HG03039 (cell line): ENCODE measurements around the gene ST3GAL3.

Experiments
- ATAC-seq: cut with Tn5 transposase; IDR thresholded peaks from one replicate; pipeline ENCODE4 v1.9.1; 2021; ENCODE audit warnings: mild to moderate bottlenecking, moderate library complexity; ENCODE audit not compliant: unreplicated experiment

The ST3GAL3 gene

DNA sequence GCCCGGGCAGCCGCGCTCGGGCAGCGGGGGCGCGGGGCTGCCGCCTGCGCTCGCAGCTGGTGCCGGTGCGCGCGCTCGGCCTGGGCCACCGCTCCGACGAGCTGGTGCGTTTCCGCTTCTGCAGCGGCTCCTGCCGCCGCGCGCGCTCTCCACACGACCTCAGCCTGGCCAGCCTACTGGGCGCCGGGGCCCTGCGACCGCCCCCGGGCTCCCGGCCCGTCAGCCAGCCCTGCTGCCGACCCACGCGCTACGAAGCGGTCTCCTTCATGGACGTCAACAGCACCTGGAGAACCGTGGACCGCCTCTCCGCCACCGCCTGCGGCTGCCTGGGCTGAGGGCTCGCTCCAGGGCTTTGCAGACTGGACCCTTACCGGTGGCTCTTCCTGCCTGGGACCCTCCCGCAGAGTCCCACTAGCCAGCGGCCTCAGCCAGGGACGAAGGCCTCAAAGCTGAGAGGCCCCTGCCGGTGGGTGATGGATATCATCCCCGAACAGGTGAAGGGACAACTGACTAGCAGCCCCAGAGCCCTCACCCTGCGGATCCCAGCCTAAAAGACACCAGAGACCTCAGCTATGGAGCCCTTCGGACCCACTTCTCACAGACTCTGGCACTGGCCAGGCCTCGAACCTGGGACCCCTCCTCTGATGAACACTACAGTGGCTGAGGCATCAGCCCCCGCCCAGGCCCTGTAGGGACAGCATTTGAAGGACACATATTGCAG, 229.3 kb downstream of the ST3GAL3 start:
- ATAC-seq, result no peak

DNA sequence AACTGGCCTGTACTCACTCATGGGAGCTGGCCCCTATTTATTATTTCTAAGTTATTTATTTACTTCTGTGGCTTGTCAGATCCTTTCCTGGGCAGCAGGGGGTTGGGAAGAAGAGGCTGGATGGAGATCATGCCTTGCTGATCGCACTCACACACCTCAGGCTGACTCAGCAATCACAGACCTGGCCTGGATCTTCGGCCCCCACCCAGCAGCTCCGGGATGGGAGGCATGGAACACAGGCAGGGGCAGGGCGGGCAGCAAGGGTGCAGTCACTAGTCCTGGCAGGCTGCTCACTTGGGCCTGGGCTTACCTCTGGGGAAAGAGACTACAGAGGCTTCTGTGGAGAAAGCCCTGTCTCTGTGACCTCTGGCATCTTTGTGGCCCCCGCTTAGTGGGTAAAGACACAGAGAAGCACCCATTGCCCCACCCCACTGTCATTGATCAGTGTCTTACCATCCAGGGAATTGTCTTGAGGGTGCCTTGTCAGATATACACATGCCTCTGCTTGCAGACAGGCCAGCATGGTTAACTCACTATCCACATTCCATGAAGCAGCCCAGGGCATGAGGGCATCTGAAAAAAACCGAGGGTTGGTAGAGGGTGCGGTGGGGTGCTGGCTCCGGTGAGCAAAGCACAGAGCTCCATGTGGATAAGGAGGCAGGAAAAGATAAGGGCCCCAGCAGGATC, 230.0 kb downstream of the ST3GAL3 start:
- ATAC-seq, result no peak

DNA sequence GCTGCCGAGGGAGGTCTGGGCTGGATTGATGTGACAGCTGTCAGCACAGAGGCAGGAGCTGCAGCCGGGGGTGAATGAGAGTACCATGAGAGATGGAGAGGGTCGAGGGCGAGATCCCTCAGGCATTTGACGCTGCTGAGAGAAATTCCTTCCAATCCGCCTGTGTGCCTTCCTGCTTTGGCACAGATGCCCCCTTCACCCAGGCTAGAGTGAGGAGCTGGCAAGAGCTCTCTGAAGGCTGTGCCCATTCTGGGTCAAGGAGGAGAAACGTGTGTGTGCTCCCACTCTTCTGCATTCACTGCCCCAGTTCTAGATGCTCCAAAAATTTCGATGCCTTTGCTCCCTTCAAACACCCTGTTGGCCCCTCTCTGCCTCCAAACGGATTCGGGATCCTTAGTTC, 231.0 kb downstream of the ST3GAL3 start:
- ATAC-seq, result no peak

DNA sequence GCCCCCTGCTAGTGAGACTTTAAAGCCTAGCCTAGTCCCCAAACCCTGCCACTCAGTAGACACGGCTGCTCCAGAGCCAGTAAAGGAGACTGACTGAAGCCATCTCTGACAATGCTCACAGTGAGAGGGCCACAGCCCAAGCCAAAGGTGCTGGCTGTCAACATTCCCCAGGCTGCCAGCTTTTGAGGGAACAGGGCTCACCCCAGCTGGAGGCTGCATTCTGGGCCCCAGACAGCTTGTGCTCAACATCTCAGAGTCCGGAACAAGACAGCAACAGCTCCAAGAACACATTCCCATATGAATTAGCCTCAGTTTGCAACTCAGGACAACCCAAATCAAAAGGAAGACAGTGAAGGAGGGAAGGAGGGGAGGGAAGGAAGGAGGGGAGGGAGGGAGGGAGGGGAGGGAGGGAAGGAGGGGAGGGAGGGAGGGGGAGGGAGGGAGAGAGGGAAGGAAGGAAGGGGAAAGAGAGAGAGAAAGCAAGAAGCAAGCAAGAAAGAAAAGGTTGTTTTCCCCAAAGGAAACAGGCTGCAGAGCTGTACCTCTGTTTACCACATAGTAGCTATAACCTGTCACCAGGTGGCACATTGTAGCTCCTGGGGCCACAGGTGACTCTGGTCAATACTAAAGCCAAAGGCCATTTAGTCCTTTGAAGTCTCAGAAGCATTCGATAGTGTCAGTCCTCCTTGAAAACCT, 231.7 kb downstream of the ST3GAL3 start:
- no peak for ATAC-seq

DNA sequence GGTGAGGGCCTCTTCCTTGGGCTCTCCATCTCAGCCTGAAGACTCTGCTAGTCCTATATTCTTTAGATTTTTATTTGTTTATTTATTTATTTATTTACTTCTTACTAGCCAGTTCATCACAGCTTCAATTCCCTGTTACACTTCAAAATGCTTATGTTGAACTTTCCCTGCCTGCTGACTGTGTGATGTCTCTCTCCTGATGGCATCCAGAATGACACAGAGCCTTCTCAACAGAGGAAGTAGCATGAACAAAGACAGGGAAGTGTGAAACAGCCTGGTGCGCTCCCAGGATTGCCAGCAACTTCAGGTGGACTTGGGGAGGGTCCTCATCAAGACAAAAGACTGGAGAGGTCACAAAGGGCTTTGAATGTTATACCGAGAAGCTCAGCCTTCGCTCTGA, 235.1 kb downstream of the ST3GAL3 start:
- no peak for ATAC-seq

DNA sequence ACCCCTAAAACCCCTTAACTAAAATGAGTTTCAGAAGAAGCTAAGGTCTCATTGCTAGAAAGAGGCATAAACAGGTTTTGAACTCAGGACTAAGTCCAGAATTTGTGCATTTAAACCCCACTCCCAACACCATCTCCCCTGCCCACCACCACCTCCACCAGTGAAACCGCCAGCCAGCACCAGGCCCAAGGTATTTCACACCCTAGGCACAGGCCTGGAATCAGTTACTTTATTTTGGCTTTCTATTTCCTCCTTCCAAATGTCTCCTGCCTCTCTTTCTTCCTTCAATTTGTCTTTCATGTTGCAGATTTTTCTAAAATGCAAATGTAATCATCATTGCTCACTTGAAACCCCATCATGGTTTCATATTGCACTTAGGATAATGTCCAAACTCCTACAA, 237.5 kb downstream of the ST3GAL3 start:
- no peak for ATAC-seq

DNA sequence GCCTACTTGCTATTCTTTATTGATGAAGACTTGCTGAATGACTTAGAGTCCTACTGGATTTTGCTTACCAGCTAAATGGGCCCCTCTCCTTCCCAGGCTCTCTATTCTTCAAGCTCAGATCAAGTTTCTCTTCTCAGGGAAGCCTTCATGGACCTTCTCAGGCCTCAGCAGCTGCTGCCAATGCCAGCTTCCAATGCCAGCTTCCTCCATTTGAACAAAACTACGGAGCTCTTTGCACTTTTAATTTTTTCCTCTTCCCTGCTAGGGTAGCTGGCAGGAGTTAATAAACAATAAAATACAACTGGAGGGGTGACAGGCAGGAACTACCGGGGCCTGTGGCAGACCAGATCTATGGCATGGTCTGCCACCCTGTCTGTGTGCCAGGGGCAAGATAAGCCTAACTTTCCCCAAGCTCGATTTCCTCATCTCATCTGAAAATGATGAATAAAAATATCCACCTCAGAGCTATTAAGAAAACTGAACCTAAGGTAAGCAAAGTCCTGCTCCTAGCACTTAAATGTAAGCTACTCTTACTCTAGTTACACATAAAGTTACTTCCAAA, 238.4 kb downstream of the ST3GAL3 start:
- ATAC-seq, result no peak

DNA sequence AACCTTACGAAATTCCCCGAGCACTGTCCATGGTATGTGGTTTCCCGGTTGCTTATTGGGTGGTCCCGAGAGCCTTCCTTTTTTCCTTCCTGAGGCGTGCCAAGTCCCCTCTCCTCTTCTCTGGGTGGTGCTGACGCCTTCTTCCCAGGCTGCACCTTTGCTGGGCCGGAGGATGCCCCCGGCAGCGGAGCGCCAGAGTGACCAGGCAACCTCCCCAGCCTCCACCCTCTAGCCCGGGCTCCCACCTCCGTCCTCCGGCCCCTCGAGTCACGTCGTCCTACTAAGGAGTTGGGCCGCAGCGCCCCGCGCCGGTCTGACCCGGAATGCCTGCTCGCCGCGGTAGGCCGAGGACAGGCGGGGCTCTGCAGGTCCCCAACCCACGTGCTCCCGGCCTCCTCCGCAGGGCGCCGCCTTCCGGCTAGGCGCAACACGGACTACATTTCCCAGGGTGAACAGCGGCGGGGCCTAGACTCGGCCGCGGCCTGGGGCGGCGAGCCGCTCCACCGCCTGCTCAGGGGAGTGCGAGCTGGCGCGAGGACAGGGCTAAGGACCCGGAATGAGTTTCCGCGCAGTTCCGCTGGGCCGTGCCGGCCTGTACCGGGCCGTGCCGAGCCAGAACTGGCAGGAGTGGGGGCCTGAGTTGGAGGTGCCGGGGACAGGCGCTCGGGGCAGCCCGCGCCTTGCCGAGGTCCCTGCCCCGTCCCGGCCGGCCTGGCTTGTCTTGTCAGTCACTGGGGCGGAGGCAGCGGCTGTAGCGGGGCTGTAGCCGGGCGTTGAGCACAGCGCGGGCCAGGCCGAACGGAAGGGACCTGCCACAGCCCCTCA, 239.1 kb downstream of the ST3GAL3 start, which contains the start of gene IPO13:
TSS of gene IPO13 (plus strand) at position 715 of the 825 bp plus-strand sequence. CDS start 651 bp downstream, outside the sequence.
- peak; percentile 91 for ATAC-seq

DNA sequence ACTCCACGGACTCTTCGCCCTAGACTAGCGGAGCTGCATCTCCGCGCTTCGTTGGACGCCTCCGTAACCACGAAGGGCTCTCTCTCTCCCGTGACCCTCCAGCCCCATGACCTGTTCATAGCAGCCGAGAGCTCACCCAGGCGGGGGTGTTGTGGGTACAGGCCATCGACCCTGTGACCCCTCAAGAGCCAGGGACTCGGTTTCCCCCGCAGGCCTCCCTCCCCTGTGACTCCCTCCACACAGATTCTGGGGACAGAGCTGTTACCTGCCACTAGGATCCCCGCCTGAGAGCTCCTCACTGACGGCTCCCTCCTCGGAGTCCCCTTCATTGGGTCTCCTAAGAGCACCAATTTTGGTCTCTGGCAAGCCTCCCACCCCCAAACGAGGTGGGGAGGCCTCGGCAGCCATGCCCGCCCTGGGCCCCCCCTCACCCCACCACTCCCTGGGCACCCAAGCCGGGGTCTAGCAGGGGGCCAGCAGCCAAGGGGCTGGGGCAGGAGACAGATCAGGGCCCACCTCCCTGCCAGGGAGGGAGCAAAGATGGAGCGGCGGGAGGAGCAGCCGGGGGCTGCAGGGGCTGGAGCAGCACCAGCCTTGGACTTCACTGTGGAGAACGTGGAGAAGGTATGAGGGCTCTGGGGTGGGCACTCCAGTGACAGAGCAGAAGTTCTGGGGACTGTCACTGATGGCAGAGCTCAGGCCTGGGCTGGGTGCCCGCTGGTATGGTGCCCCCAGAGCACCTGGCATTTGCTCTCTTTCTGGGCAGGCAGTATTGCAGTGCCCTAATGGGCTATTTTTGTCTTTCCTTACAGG, 239.9 kb downstream of the ST3GAL3 start:
- ATAC-seq, result peak; percentile 17

DNA sequence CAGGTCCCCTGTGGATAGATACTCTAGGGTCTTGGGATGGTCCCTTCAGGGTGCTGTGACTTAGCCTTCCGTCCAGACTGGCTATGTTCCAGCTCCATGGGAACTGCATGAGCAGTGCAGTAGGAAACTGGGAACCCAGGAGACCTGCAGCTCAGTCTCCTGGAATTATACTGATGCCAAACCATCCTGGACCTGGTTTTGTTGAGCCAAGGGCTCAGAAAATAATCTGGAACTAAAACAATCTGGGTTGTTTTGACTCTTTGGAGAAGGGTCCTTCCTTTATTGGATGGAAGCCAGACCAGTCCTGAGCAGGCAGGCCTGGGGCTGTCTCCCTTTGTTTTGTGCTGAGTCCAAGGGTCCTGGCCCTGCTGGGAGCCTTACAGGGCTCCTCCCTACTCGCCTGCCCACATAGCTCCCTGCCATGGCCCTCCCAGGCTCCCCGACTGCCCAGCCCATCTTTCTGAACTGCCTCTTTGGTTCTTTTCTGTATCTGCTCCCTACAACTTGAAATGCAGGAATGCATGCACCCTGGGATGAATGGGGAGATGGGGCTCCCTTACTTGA, 240.6 kb downstream of the ST3GAL3 start:
- no peak for ATAC-seq

DNA sequence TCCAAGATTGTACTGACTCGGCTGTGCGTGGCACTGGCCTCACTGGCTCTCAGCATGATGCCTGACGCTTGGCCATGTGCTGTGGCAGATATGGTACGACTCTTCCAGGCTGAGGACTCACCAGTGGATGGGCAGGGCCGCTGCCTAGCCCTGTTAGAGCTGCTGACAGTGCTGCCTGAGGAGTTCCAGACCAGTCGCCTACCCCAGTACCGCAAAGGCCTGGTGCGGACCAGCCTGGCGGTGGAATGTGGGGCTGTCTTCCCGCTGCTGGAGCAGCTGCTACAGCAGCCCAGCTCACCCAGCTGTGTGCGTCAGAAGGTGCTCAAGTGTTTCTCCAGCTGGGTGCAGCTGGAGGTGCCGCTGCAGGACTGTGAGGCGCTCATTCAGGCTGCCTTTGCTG, 242.3 kb downstream of the ST3GAL3 start:
- no peak for ATAC-seq

DNA sequence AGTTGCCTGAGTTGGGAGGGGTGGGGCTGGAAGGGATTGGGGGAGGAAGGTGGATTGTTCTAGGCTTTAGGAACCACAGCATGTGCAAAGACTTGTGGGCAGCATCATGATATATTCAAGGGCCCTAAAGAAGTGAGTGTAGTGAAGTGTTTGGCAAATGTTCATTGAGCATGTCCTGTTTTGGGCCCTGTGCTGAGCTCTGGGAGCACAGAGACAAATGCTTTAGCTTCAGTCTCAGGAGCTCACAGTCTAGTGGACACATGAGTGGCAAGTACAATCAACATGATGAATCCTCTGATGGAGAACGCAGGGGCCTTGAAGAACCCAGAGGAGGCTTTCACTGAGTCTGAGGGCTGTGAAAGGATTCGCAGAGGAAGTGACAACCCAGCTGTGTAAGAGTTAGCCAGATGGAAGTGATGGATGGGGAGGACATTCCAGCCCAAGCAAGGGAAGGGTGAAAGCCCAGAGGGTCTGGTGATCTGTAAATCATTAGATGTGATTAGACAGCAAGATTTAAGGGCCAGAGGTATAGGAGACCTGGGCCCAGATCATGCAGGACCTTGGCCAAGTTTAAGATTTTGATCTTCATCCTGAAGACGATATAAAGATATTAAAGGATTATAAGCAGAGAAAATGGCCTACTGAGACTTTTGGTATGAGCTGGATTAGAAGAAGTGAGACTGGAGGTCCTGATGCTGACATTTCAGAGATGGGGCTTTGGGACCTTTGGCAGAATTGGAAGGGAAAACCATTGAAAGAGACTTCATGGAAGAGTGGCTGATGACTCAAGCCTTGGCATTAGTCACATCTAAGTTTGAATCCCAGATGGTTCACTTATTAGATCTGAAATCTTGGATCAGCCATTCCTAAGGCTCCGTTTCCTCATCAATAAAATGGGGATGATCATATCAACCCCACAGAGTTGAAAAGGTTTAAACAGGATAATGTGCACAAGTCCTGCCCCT, 244.0 kb downstream of the ST3GAL3 start:
- no peak for ATAC-seq

DNA sequence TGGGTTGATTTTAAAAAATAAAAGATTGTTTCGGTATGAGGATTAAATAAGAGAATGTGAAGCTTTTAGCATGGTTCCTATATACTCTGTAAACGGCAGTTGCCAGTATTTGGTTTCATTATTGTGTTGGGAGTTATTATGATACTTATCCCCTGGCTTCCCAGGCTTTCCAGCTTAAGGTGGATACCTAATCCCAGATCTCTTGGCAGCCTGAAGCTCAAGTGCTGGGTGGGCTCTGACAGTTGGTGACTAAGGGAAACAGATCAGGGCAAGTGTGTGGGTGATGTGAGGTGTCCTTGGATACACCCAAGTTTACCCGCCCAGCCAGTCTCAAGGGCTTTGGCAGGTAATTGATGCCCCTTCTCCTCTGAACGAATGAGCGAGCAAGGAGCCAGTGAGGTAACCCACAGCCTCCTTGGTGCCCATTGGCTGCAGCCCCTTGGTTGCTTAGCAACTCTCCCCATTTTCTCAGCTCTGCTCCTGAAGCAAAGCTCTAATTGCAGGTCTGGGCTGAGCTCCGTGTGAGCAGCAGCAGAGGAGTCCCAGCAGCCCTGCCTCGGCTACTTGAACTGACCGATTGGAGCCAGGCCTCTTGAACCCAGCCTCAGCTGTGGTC, 245.5 kb downstream of the ST3GAL3 start:
- ATAC-seq, result no peak

DNA sequence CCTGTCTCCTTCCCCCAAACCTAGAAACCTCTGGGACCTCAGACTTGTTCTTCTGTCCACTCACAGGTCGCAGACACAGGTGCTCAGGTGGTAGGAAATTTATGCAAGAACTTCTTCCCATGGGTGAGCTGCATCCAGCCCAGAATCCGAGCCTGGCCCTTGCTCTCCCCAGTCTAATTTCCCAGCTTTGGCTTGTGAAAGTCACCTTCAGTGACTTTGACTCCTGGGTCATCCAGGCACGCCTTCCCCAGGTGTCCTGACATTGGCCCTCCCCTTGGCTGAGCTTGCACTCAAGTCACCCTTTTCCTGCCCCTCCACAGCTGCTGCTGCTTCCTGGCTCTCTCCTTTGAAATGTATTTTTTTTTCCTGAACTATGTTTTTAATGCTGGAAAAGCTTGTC, 246.0 kb downstream of the ST3GAL3 start:
- ATAC-seq, result no peak

DNA sequence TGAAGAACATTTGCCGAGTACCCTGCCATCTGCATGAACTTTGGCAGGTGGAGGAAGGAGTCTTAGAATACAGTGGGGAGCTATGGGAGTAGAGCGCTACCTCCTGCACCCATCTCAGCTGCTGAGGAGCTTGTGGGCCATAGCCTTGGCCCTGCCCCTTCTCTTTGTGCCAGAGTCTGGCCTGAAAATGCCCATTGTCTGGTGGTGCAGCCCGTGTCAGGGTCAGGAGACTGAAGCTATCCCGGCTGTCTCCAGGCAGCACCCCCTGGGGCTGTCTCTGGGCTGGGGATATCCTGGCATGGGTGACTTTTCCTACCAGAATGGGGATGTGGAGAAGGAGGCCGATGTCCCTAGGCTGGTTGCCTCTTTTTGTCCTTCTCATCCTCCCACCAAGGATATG, 246.7 kb downstream of the ST3GAL3 start:
- ATAC-seq, result no peak

DNA sequence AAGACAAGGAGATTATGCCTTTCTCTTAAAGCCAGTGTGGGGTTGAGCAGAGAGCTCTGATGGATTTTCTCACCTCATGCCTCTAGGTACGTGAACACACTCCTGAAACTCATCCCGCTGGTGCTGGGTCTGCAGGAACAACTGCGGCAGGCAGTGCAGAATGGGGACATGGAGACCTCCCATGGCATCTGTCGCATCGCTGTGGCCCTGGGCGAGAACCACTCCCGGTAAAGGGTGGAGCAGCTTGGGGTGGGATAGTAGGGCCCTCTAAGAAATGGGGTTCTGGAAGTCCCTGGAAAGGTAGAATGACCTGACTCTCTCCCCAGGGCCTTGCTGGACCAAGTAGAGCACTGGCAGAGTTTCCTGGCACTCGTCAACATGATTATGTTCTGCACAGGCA, 248.9 kb downstream of the ST3GAL3 start:
- ATAC-seq, result no peak

DNA sequence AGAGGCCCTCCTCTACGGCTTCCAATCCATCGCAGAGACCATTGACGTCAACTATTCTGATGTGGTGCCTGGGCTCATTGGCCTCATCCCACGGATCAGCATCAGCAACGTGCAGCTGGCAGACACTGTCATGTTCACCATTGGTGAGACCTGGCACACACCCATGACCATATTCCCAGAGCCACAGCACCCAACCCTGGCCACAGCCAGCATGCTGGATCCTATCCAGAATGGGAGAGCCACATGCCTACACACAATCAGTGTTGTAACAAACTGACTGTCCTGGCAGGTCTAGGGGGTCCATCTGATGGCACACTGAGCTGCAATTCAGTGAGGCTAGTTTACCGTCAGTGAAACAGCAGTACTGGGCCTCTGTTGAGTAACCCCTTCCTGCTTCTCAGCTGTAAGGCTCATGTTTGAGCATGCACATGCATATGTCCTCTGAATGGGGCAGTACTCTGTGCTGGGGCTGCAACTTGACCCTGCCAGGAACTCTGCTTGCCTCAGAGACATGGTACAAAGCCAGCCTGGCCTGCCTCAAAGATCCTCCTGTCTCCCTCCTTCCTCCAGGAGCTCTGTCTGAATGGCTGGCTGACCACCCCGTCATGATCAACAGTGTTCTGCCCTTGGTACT, 250.2 kb downstream of the ST3GAL3 start:
- ATAC-seq, result no peak
